ENCODE data around the gene CWC27.

DNA sequence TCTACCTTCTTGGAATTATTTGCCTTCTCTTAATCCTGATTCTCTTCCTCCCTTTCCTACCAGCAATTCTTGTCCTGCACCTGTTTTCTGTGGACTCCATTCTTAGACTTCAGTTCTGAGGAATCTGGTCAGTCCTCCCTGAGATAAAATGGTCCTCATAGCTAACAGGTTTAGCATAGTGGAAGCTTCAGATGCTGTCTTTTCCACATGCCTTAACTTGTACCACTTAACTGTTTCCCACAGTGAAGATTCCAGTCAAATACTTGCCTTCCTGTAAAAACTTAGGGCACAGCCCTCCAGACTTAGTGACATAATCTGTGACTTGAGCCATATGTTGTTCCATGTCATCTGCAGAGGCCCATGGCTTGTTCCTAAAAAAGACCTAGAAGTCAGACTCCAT lies 261.3 kb downstream of the CWC27 start:
- TF ChIP-seq, protein P1, sequence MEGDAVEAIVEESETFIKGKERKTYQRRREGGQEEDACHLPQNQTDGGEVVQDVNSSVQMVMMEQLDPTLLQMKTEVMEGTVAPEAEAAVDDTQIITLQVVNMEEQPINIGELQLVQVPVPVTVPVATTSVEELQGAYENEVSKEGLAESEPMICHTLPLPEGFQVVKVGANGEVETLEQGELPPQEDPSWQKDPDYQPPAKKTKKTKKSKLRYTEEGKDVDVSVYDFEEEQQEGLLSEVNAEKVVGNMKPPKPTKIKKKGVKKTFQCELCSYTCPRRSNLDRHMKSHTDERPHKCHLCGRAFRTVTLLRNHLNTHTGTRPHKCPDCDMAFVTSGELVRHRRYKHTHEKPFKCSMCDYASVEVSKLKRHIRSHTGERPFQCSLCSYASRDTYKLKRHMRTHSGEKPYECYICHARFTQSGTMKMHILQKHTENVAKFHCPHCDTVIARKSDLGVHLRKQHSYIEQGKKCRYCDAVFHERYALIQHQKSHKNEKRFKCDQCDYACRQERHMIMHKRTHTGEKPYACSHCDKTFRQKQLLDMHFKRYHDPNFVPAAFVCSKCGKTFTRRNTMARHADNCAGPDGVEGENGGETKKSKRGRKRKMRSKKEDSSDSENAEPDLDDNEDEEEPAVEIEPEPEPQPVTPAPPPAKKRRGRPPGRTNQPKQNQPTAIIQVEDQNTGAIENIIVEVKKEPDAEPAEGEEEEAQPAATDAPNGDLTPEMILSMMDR (conservative IDR thresholded peaks at IDR 0.05; ENCODE audit: low read depth, low read length) = no peak
- TF ChIP-seq EZH2 (IDR thresholded peaks at IDR 0.05; ENCODE audit: low read length, unreplicated experiment) (no peak), EZH2phosphoT487 (IDR thresholded peaks at IDR 0.05; ENCODE audit: borderline replicate concordance, low read length) (no peak)

Measured in PC-3 (cell line).